ENCODE measurements around the gene SLC7A9.

SLC7A9 gene

GRCh38 chr19:32869369-32869965 lies at the start of gene SLC7A9:
SLC7A9 (minus strand) TSS chr19:32869767; CDS start chr19:32868534, 1,233 bp downstream.
- TF ChIP-seq GATA3 (IDR thresholded peaks at IDR 0.05; ENCODE audit: low read depth, low read length), result no peak
- TF ChIP-seq GATA2 (IDR thresholded peaks at IDR 0.05; ENCODE audit: low read depth, low read length), result no peak

DNA sequence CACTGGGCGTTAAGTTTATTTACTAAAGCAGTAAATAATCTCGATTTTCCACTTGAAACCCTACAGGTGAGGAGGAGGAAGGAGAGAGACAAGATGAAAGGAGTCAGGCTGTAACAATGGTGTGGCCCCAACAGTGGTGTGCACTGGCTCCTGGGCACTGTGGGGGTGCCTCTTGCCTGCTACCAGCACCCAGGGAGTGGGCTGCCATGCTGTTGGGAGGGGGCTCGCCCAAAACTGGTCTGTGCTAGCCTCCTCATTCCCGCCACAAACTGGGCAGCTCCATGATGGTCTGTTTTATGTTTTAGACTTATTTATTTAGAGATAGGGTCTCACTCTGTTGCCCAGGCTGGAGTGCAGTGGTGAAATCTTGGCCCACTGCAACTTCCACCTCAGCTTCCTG lies 49.8 kb upstream of the SLC7A9 start:
- TF ChIP-seq GATA2 (IDR thresholded peaks at IDR 0.05; ENCODE audit: low read depth, low read length), result no peak
- TF ChIP-seq GATA3 (IDR thresholded peaks at IDR 0.05; ENCODE audit: low read depth, low read length), result no peak

DNA sequence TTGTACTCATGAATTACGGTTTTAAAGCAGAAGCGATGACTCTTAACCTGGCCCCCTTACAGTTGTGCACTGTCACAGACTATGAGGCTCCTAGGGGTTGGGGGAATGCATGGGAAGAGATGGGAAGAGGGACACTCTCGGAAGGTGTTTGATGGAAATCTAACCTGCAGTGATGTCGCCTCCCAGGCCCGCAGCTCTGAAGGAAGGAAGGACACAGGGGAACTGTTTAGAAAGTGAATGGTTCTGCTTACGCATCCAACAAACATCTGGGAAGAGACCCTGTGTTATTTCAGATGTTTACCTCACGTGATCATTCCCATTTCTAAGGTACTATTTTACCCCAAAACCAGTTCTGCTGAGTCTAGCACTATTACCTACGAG lies 48.0 kb upstream of the SLC7A9 start:
- no peak for TF ChIP-seq GATA3 (IDR thresholded peaks at IDR 0.05; ENCODE audit: low read depth, low read length)
- no peak for TF ChIP-seq GATA2 (IDR thresholded peaks at IDR 0.05; ENCODE audit: low read depth, low read length)

GRCh38 chr19:32916969-32917615 lies 47.5 kb upstream of the SLC7A9 start:
- TF ChIP-seq GATA2 (IDR thresholded peaks at IDR 0.05; ENCODE audit: low read depth, low read length) (no peak), GATA3 (IDR thresholded peaks at IDR 0.05; ENCODE audit: low read depth, low read length) (no peak)

DNA sequence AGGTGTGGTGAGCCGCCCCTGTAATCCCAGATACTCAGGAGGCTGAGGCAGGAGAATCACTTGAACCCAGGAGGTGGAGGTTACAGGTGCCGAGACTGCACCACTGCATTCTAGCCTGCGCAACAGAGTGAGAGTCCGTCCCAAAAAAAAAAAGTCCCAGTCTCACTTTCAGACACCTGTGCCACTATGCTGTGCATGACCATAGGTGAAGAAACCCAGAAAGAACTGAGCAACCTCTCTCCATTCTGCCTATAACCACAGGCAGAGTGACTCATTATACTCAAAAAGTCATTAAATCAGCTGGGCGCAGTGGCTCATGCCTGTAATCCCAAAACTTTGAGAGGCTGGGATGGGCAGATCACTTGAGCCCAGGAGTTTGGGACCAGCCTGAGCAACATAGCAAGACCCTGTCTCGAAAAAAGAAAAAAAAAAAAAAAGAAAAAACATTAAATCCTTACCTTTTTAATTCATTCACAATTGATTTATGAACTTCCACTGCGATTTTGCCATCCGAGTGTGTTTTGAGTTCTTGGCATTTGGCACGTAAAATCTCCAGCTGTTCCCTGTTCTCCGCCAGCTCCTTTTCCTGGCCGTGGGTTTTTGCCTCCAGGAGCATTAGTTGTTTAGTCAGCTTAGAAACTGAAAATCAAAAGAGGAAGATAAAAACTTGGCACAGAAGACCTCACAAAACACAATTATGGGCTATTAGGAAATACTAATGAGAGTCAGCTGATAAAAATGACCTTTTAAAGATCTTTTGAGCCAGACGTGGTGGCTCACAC lies 45.5 kb upstream of the SLC7A9 start:
- no peak for TF ChIP-seq GATA2 (IDR thresholded peaks at IDR 0.05; ENCODE audit: low read depth, low read length)
- no peak for TF ChIP-seq GATA3 (IDR thresholded peaks at IDR 0.05; ENCODE audit: low read depth, low read length)

DNA sequence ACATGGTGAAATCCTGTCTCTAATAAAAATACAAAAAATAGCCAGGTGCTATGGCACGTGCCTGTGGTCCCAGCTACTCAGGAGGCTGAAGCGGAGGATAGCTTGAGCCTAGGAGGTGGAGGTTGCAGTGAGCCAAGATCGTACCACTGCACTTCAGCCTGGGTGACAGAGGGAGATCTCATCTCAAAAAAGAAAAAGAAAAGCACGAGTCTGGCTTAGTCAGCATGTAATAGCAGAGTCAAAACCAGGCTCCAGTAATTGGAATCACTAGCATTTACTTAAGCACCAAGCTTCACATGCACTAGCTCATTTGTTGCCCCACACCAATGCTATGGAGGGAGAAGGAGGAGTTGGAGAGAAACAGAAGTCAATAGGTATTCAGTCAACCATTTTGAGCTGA lies 41.9 kb upstream of the SLC7A9 start:
- no peak for TF ChIP-seq GATA3 (IDR thresholded peaks at IDR 0.05; ENCODE audit: low read depth, low read length)
- no peak for TF ChIP-seq GATA2 (IDR thresholded peaks at IDR 0.05; ENCODE audit: low read depth, low read length)

GRCh38 chr19:32910874-32911273 lies 41.3 kb upstream of the SLC7A9 start:
- TF ChIP-seq GATA2 (IDR thresholded peaks at IDR 0.05; ENCODE audit: low read depth, low read length), result no peak
- no peak for TF ChIP-seq GATA3 (IDR thresholded peaks at IDR 0.05; ENCODE audit: low read depth, low read length)

- TF ChIP-seq GATA3 (IDR thresholded peaks at IDR 0.05; ENCODE audit: low read depth, low read length) (no peak), GATA2 (IDR thresholded peaks at IDR 0.05; ENCODE audit: low read depth, low read length) (no peak)
Measured at GRCh38 chr19:32910094-32910493, 40.5 kb upstream of the SLC7A9 start.

GRCh38 chr19:32909257-32909656 lies 39.7 kb upstream of the SLC7A9 start:
- TF ChIP-seq GATA3 (IDR thresholded peaks at IDR 0.05; ENCODE audit: low read depth, low read length) (no peak), GATA2 (IDR thresholded peaks at IDR 0.05; ENCODE audit: low read depth, low read length) (no peak)

- TF ChIP-seq GATA2 (IDR thresholded peaks at IDR 0.05; ENCODE audit: low read depth, low read length) (no peak), GATA3 (IDR thresholded peaks at IDR 0.05; ENCODE audit: low read depth, low read length) (no peak)
Measured at GRCh38 chr19:32908641-32909190, 39.1 kb upstream of the SLC7A9 start.

DNA sequence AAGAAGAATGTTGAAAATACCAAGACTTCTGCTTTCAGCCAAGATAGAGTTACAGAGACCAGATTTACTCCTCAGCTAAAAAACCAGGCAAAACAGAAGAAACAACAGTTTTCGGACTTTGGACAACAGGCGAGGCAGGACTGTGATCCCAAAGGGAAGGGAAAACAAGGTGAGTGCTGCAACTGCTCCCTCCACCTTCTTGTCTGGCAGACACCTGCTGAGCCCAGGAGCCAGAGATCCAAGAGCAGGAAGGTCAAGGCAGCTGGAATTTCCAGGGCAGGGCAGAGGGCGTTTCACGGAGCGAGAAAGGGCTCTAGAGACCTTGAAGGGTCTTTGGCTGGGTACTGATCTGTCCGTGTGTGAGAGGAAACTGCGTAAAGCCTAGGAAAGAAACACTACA lies 32.9 kb upstream of the SLC7A9 start:
- TF ChIP-seq GATA3 (IDR thresholded peaks at IDR 0.05; ENCODE audit: low read depth, low read length) (no peak), GATA2 (IDR thresholded peaks at IDR 0.05; ENCODE audit: low read depth, low read length) (no peak)

- TF ChIP-seq GATA3 (IDR thresholded peaks at IDR 0.05; ENCODE audit: low read depth, low read length) (no peak), GATA2 (IDR thresholded peaks at IDR 0.05; ENCODE audit: low read depth, low read length) (no peak)
Measured at GRCh38 chr19:32901504-32902161, 32.1 kb upstream of the SLC7A9 start.

DNA sequence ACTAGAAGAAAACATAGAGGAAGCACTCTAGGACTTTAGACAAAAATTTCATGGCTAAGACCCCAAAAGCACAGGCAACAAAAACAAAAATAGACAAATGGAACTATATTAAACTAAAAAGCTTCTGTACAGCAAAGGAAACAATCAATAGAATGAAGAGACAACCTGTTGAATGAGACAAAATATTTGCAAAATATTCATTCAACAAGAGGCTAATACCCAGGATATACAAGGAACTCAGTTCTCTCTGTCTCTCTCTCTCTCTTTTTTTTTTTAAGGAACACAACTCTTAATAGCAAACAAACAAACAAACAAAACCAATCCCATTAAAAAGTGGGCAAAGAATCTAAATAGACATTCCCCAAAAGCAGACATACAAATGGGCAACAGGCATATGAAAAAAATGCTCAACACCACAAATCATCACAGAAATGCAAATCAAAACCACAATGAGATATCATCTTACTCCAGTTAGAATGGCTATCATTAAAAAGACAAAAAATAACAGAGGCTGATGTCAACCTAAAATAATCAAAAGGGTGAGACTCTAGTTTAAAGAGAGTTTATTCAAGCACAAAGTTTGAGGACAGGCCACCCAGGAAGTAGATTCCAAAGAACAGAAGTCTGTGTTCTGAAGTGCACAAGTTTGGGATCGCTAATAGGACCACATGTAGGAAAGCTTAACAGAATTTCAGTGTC lies 27.1 kb upstream of the SLC7A9 start:
- TF ChIP-seq GATA2 (IDR thresholded peaks at IDR 0.05; ENCODE audit: low read depth, low read length) (no peak), GATA3 (IDR thresholded peaks at IDR 0.05; ENCODE audit: low read depth, low read length) (no peak)

All from SH-SY5Y (cell line).